HL-60 (cell line): ENCODE data around the gene NNMT.

Source experiments
- POLR2AphosphoS5 ChIP-seq: IDR thresholded peaks from 2 replicates; pipeline ENCODE4 v1.6.1; 2012; ENCODE audit warnings: low read depth
- TF ChIP-seq, protein P1 (sequence below): IDR thresholded peaks from one replicate; pipeline ENCODE4 v1.5.1; 2011; ENCODE audit warnings: low read length, control low read depth, inconsistent platforms; ENCODE audit not compliant: insufficient read depth

DNA sequence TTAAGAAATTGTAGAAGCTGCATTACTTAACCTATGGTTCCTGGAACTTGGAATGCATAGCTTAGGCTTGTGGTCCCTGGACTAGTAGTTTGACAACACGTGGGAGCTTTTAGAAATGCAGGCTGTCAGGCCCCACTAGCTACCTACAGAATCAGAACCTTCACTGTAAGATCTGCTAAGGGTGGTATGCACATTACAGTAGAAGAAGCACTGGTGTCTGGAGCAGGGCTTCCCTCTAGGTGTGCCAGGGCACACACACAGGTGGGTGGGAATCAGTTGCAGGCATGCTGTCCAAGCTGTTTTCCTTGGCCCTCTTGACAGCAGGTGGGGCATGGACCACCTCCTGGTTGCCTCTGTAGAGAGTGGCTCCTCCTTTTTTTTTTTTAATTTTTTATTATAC lies 8.8 kb downstream of the NNMT start:
- TF ChIP-seq, protein P1, sequence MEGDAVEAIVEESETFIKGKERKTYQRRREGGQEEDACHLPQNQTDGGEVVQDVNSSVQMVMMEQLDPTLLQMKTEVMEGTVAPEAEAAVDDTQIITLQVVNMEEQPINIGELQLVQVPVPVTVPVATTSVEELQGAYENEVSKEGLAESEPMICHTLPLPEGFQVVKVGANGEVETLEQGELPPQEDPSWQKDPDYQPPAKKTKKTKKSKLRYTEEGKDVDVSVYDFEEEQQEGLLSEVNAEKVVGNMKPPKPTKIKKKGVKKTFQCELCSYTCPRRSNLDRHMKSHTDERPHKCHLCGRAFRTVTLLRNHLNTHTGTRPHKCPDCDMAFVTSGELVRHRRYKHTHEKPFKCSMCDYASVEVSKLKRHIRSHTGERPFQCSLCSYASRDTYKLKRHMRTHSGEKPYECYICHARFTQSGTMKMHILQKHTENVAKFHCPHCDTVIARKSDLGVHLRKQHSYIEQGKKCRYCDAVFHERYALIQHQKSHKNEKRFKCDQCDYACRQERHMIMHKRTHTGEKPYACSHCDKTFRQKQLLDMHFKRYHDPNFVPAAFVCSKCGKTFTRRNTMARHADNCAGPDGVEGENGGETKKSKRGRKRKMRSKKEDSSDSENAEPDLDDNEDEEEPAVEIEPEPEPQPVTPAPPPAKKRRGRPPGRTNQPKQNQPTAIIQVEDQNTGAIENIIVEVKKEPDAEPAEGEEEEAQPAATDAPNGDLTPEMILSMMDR = no peak
- TF ChIP-seq POLR2AphosphoS5 = no peak
